MM.1S (cell line): ENCODE measurements around the gene TTC24.
"Not testable (repeated sequence)": the region's sequence is repeated elsewhere in the genome, so short reads cannot be mapped to it uniquely, and the experiment has no call there.

Experiments
- DNase-seq: peaks from one replicate; pipeline ENCODE4 v3.0.0-alpha.2; 2015
- H2AFZ ChIP-seq: fragments of 300-600 bp; sonication (generic); 2 replicates; pipeline ENCODE4 v1.6.0; 2016; ENCODE audit warnings: antibody characterized with exemption, low read length
- H3F3A ChIP-seq: fragments of 300-600 bp; sonication (generic); 2 replicates; pipeline ENCODE4 v1.6.1; 2016; ENCODE audit warnings: mild to moderate bottlenecking, antibody characterized with exemption, low read length, moderate library complexity, mixed read lengths; ENCODE audit not compliant: insufficient read depth
- H3K27ac ChIP-seq: fragments of 300-600 bp; sonication (generic); 2 replicates; pipeline ENCODE4 v1.5.1; 2016; ENCODE audit warnings: mild to moderate bottlenecking, low read length
- H3K27me3 ChIP-seq: fragments of 300-600 bp; sonication (generic); replicated peaks from 2 replicates; pipeline ENCODE4 v1.6.0; 2016; ENCODE audit warnings: low read length; ENCODE audit not compliant: insufficient read depth
- H3K36me3 ChIP-seq: fragments of 300-600 bp; sonication (generic); replicated peaks from 2 replicates; pipeline ENCODE4 v1.6.1; 2016; ENCODE audit warnings: mild to moderate bottlenecking, low read length, mixed read lengths; ENCODE audit not compliant: insufficient read depth
- H3K4me1 ChIP-seq: fragments of 300-600 bp; sonication (generic); 2 replicates; pipeline ENCODE4 v1.6.1; 2016; ENCODE audit warnings: low read length, mixed read lengths
- H3K4me2 ChIP-seq: fragments of 300-600 bp; sonication (generic); 2 replicates; pipeline ENCODE4 v1.6.0; 2016; ENCODE audit warnings: low read depth, low read length
- H3K4me3 ChIP-seq: fragments of 300-600 bp; sonication (generic); 2 replicates; pipeline ENCODE4 v1.5.1; 2016; ENCODE audit warnings: low read length, mixed read lengths
- H3K79me2 ChIP-seq: fragments of 300-600 bp; sonication (generic); 2 replicates; pipeline ENCODE4 v1.6.1; 2016; ENCODE audit warnings: mixed run types, low read length, mixed read lengths
- H3K9ac ChIP-seq: fragments of 300-600 bp; sonication (generic); 2 replicates; pipeline ENCODE4 v1.6.1; 2016; ENCODE audit warnings: low read length, mixed read lengths
- H3K9me2 ChIP-seq: fragments of 300-600 bp; sonication (generic); replicated peaks from 2 replicates; pipeline ENCODE4 v1.6.1; 2016; ENCODE audit warnings: mild to moderate bottlenecking, low read length, mixed read lengths; ENCODE audit not compliant: insufficient read depth
- H3K9me3 ChIP-seq: fragments of 300-600 bp; sonication (generic); replicated peaks from 2 replicates; pipeline ENCODE4 v1.6.1; 2016; ENCODE audit warnings: mild to moderate bottlenecking, low read length, mixed read lengths; ENCODE audit not compliant: insufficient read depth
- H4K20me1 ChIP-seq: fragments of 300-600 bp; sonication (generic); 2 replicates; pipeline ENCODE4 v1.6.1; 2016; ENCODE audit warnings: mild to moderate bottlenecking, low read length, moderate library complexity, mixed read lengths; ENCODE audit not compliant: insufficient read depth
- EZH2 ChIP-seq: fragments of 300-600 bp; sonication (generic); optimal IDR thresholded peaks from 2 replicates; pipeline ENCODE3; 2017; ENCODE audit warnings: low read depth, mild to moderate bottlenecking, antibody characterized with exemption, low read length, mixed read lengths
- EZH2phosphoT487 ChIP-seq: fragments of 300-600 bp; sonication (generic); IDR thresholded peaks from 2 replicates; pipeline ENCODE4 v1.6.1; 2018; ENCODE audit warnings: antibody characterized with exemption, low read length
- TF ChIP-seq, protein P1 (sequence below): fragments of 300-600 bp; sonication (generic); IDR thresholded peaks from 2 replicates; pipeline ENCODE4 v1.5.1; 2016; ENCODE audit warnings: antibody characterized with exemption, low read length, mixed read lengths

TTC24 gene

DNA sequence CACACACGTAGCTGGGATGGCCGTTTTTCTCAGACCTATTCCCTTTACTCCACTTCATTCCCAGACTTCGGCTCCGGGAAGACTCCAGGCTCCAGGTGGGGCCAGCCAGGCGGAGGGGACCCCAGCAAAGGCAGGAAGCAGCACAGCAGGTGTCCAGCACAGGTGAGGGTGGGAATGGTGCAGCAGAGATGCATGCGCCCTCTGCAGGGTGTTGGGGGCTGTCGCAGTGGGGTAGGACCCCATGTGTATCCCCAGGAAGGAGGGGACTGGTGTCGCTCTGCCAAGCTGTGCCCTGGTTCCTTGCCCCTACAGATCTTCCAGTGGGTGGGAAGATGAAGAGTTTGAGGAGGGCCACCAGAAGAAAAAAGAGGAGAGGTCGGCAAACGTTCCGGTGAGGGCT lies 5.3 kb downstream of the TTC24 start:
- Histone ChIP-seq H3K4me1 (no peaks in the 10 kb centered on the region), H3K4me2 (no peak overlapping the region), H3K27ac (no peak overlapping the region), H2AFZ (no peak overlapping the region), H3K79me2 (no peaks in the 10 kb centered on the region), H3K9me3 (no peaks in the 10 kb centered on the region), H3F3A (no peaks in the 10 kb centered on the region), H3K9ac (no peak overlapping the region), H3K4me3 (no peak overlapping the region), H3K9me2 (no peaks in the 10 kb centered on the region), H3K36me3 (no peaks in the 10 kb centered on the region), H3K27me3 (no peaks in the 10 kb centered on the region), H4K20me1 (no peaks in the 10 kb centered on the region)
- TF ChIP-seq, protein P1, sequence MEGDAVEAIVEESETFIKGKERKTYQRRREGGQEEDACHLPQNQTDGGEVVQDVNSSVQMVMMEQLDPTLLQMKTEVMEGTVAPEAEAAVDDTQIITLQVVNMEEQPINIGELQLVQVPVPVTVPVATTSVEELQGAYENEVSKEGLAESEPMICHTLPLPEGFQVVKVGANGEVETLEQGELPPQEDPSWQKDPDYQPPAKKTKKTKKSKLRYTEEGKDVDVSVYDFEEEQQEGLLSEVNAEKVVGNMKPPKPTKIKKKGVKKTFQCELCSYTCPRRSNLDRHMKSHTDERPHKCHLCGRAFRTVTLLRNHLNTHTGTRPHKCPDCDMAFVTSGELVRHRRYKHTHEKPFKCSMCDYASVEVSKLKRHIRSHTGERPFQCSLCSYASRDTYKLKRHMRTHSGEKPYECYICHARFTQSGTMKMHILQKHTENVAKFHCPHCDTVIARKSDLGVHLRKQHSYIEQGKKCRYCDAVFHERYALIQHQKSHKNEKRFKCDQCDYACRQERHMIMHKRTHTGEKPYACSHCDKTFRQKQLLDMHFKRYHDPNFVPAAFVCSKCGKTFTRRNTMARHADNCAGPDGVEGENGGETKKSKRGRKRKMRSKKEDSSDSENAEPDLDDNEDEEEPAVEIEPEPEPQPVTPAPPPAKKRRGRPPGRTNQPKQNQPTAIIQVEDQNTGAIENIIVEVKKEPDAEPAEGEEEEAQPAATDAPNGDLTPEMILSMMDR = peak; percentile 47
- TF ChIP-seq EZH2 = no peak
- DNase-seq = no peak

DNA sequence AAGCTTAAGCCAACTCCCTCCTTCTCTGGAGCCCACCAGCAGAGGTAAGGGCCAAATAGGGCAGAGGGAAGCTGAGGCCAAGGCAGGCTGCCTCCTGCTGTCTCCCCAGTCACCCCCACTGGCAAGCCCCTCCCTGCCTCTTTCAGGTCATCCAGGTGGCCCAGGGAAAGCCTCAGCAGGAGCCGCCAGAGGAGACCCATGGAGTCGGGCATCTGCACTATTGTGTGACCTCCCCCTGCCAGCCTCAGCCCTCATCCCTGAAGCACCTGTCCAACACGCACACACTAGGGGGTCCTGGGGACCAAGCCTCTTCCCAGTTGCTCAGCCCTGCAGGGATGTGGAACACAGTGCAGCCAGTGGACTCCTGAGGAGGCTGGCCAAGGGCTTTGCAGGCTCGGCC lies 6.8 kb downstream of the TTC24 start:
- Histone ChIP-seq H3K9me3 (no peaks in the 10 kb centered on the region), H3K9me2 (no peaks in the 10 kb centered on the region), H3K4me2 (no peak overlapping the region), H3K4me1 (peaks cover 10% of the 10 kb centered on the region), H2AFZ (no peak overlapping the region), H3K27ac (no peak overlapping the region), H4K20me1 (no peaks in the 10 kb centered on the region), H3F3A (0 out of 2 replicates have a peak, but pooled peaks cover 8% of the 10 kb centered on the region), H3K27me3 (no peaks in the 10 kb centered on the region), H3K36me3 (no peaks in the 10 kb centered on the region), H3K9ac (no peak overlapping the region), H3K79me2 (no peaks in the 10 kb centered on the region), H3K4me3 (no peak overlapping the region)
- no peak for TF ChIP-seq EZH2phosphoT487
- TF ChIP-seq EZH2 = no peak
- TF ChIP-seq, protein P1 = no peak
- DNase-seq = no peak

DNA sequence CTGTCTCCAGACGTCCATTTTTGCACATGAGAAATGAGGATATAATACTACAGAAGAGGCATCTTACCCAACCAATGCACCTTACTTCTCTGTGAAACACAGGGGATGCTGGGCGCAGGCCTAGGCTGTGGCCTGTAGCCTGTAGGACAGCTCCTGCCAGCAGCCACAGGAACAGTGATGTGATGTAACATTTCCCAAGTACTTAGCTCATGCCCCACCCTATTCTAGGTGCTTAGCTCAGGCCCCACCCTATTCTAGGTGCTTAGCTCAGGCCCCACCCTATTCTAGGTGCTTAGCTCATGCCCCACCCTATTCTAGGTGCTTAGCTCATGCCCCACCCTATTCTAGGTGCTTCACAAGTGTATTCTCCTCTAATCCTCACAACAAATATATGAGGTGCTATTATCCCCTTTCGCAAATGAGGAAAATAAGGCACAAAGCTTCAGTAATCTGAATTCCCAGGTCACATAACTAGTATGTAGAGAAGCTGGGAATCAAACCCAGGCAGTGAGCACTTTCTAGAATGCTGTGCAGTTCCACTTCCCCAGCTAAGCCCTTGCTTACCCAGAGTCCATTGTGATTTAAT lies 7.5 kb downstream of the TTC24 start:
- Histone ChIP-seq H3K4me2 (no peak overlapping the region), H3K9me3 (no peaks in the 10 kb centered on the region), H3K27ac (no peak overlapping the region), H3K79me2 (peaks cover 3% of the 10 kb centered on the region), H2AFZ (no peak overlapping the region), H3F3A (peaks cover 10% of the 10 kb centered on the region; the same call in 1 of the 2 replicates), H4K20me1 (no peaks in the 10 kb centered on the region), H3K9me2 (no peaks in the 10 kb centered on the region), H3K4me1 (peaks cover 10% of the 10 kb centered on the region), H3K9ac (no peak overlapping the region), H3K27me3 (no peaks in the 10 kb centered on the region), H3K36me3 (no peaks in the 10 kb centered on the region), H3K4me3 (no peak overlapping the region)
- DNase-seq = no peak
- TF ChIP-seq, protein P1 = no peak
- TF ChIP-seq EZH2 (no peak), EZH2phosphoT487 (no peak)

DNA sequence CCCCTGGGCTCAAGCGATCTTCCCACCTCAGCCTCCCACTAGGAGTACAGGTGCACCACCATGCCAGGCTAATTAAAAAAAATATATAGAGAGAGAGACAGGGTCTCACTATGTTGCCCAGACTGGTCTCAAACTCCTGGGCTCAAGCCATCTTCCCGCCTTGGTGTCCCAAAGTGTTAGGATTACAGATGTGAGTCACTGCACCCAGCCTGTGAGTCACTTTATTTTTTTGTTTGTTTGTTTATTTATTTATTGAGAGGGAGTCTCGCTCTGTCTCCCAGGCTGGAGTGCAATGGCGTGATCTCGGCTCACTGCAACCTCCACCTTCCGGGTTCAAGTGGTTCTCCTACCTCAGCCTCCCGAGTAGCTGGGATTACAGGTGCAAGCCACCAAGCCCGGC lies 8.4 kb downstream of the TTC24 start:
- peaks cover 18% of the 10 kb centered on the region for H3K4me1 ChIP-seq
- not testable (repeated sequence) for H4K20me1 ChIP-seq, H3K4me3 ChIP-seq, DNase-seq, H3K9me3 ChIP-seq, H3K4me2 ChIP-seq, H2AFZ ChIP-seq, H3K27me3 ChIP-seq, H3K36me3 ChIP-seq, H3K9me2 ChIP-seq, H3K27ac ChIP-seq, H3K9ac ChIP-seq
- H3K79me2 ChIP-seq = peaks cover 12% of the 10 kb centered on the region
- peaks cover 19% of the 10 kb centered on the region for H3F3A ChIP-seq
